Choroid plexus epithelial cell (primary cell): ENCODE measurements around the gene TMEM186.

ENCODE experiments used
- DNase-seq: peaks from one replicate; pipeline ENCODE4 v3.0.0-alpha.2; 2010; ENCODE audit warnings: low read depth
- H3K4me3 ChIP-seq: 2 replicates; pipeline ENCODE4 v1.5.1; 2011; ENCODE audit warnings: low read depth, mild to moderate bottlenecking, control low read depth, low read length, moderate library complexity
- CTCF ChIP-seq: conservative IDR thresholded peaks from 2 replicates; pipeline ENCODE4 v1.5.1; 2011; ENCODE audit warnings: low read depth, mild to moderate bottlenecking, control low read depth, inconsistent platforms, low read length, moderate library complexity

The TMEM186 gene

GRCh38 chr16:8781797-8782196, 15.6 kb downstream of the TMEM186 start:
- TF ChIP-seq CTCF: no peak
- no peak for DNase-seq
- no peak overlapping the region for H3K4me3 ChIP-seq

- no peak overlapping the region for H3K4me3 ChIP-seq
- no peak for TF ChIP-seq CTCF
- no peak for DNase-seq
Measured at GRCh38 chr16:8777217-8777616, 20.2 kb downstream of the TMEM186 start.

- H3K4me3 ChIP-seq: no peak overlapping the region
- no peak for TF ChIP-seq CTCF
- DNase-seq: no peak
Measured at GRCh38 chr16:8776129-8776584, 21.3 kb downstream of the TMEM186 start.

GRCh38 chr16:8775359-8775758, 22.1 kb downstream of the TMEM186 start:
- no peak for TF ChIP-seq CTCF
- H3K4me3 ChIP-seq: no peak overlapping the region
- no peak for DNase-seq

- DNase-seq: no peak
- TF ChIP-seq CTCF: no peak
- no peak overlapping the region for H3K4me3 ChIP-seq
Measured at GRCh38 chr16:8774208-8774607, 23.2 kb downstream of the TMEM186 start.

- DNase-seq: no peak
- no peak overlapping the region for H3K4me3 ChIP-seq
- TF ChIP-seq CTCF: no peak
Measured at GRCh38 chr16:8773537-8773936, 23.9 kb downstream of the TMEM186 start.

GRCh38 chr16:8768692-8769091, 28.7 kb downstream of the TMEM186 start:
- no peak overlapping the region for H3K4me3 ChIP-seq
- DNase-seq: no peak
- TF ChIP-seq CTCF: no peak
